AG10803 (cell line): ENCODE measurements around the gene FGR.

Experiments used
- DNase-seq: peaks from one replicate; pipeline ENCODE4 v3.0.0; 2010; ENCODE audit warnings: low read depth
- H3K4me3 ChIP-seq: 2 replicates; pipeline ENCODE4 v1.5.1; 2011; ENCODE audit warnings: mild to moderate bottlenecking, low read length, control low read depth
- CTCF ChIP-seq: conservative IDR thresholded peaks from 2 replicates; pipeline ENCODE4 v1.5.1; 2011; ENCODE audit warnings: mild to moderate bottlenecking, low read length, control low read depth, inconsistent platforms

Gene FGR

GRCh38 chr1:27650171-27650538 lies 15.2 kb upstream of the FGR start:
- no peak overlapping the region for H3K4me3 ChIP-seq
- no peak for DNase-seq
- TF ChIP-seq CTCF = no peak

GRCh38 chr1:27649306-27649635 lies 14.3 kb upstream of the FGR start:
- no peak overlapping the region for H3K4me3 ChIP-seq
- TF ChIP-seq CTCF = no peak
- DNase-seq = no peak

GRCh38 chr1:27648602-27649305 lies 13.8 kb upstream of the FGR start:
- TF ChIP-seq CTCF = no peak
- no peak overlapping the region for H3K4me3 ChIP-seq
- no peak for DNase-seq

GRCh38 chr1:27647328-27647727 lies 12.3 kb upstream of the FGR start:
- no peak overlapping the region for H3K4me3 ChIP-seq
- no peak for TF ChIP-seq CTCF
- DNase-seq = no peak

GRCh38 chr1:27646676-27647075 lies 11.7 kb upstream of the FGR start:
- no peak for TF ChIP-seq CTCF
- H3K4me3 ChIP-seq = no peak overlapping the region
- DNase-seq = no peak

- no peak for TF ChIP-seq CTCF
- no peak for DNase-seq
- H3K4me3 ChIP-seq = no peak overlapping the region
These were observed 10.1 kb upstream of the FGR start for GRCh38 chr1:27645071-27645415.

- no peak; the same call in 1 of the 2 replicates for TF ChIP-seq CTCF
- no peak for DNase-seq
- no peak overlapping the region for H3K4me3 ChIP-seq
These were observed 9.5 kb upstream of the FGR start for GRCh38 chr1:27644369-27645070.
